GM19395 (cell line): ENCODE data around the gene SLC5A11.

Experiments used
- ATAC-seq: cut with Tn5 transposase; IDR thresholded peaks from one replicate; pipeline ENCODE4 v1.9.1; 2021; ENCODE audit warnings: mild to moderate bottlenecking, moderate library complexity; ENCODE audit not compliant: unreplicated experiment

SLC5A11 gene

DNA sequence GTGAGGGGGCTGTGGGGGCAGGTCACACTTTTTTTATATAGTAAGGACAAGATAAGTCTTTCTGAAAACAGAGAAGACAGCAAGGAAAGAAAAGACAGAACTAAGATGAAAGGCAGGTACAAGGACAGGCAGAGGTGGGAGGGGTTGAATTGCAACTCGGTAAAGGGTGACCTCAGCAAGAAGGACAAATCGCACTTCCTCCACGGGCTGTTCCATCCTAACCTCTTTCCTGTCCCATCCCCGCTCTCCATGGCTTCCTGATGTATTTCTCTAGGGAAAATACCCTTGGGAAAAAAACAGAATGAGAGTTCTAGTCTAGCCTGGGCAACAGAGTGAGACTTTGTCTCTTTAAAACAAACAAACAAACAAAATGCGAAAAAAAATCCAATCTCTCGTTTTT is 112.1 kb downstream of the SLC5A11 start:
- ATAC-seq, result no peak
